ENCODE results near the gene MTFR1L. TPM values are rescaled to one million over a fixed set of nuclear protein-coding genes. Genes with fewer than 3 reads are reported as not detected.

Gene MTFR1L
- total and polyA plus RNA-seq, 3 donors from 2014 or later = 148 to 253 (median 166) TPM

- 54 to 64% methylated on average over 5 of the region's 5 CpGs for WGBS, 2 donors
Measured at GRCh38 chr1:25831569-25832196, 11.9 kb downstream of the MTFR1L start.

GRCh38 chr1:25832336-25833037, 12.7 kb downstream of the MTFR1L start:
- Histone ChIP-seq H3K27ac (no peak overlapping the region), H3K27me3 (no peaks in the 10 kb centered on the region), H3K9me3 (no peaks in the 10 kb centered on the region), H3K4me1 (peaks cover 27% of the 10 kb centered on the region), H3K4me3 (no peak overlapping the region), H3K36me3 (ENCODE audit: low read depth, missing control alignments) (no peaks in the 10 kb centered on the region)
- 69 to 90% methylated on average over 6 of the region's 6 CpGs for WGBS, 2 donors
- DNase-seq = no peak
- TF ChIP-seq CTCF (IDR thresholded peaks at IDR 0.05) (no peak), POLR2A (IDR thresholded peaks at IDR 0.05) (no peak)
- intact Hi-C loops (cut with DNase I; ENCODE audit: low total_unique reads) = no loop called here

More at GRCh38 chr1:25831569-25832196, 11.9 kb downstream of the MTFR1L start:
- DNase-seq = no peak
- H3K36me3 ChIP-seq (ENCODE audit: low read depth, missing control alignments) = no peaks in the 10 kb centered on the region
- TF ChIP-seq CTCF (IDR thresholded peaks at IDR 0.05) (no peak), POLR2A (IDR thresholded peaks at IDR 0.05) (no peak)
- no peak overlapping the region for H3K27ac ChIP-seq
- H3K4me3 ChIP-seq = no peak overlapping the region
- H3K9me3 ChIP-seq = no peaks in the 10 kb centered on the region
- no peaks in the 10 kb centered on the region for H3K27me3 ChIP-seq
- intact Hi-C loops (cut with DNase I; ENCODE audit: low total_unique reads) = no loop called here
- H3K4me1 ChIP-seq = peaks cover 19% of the 10 kb centered on the region

- intact Hi-C loops (cut with DNase I; ENCODE audit: low total_unique reads) = no loop called here
- Histone ChIP-seq H3K9me3 (no peaks in the 10 kb centered on the region), H3K4me1 (peaks cover 29% of the 10 kb centered on the region), H3K27ac (no peak overlapping the region), H3K4me3 (no peak overlapping the region), H3K36me3 (ENCODE audit: low read depth, missing control alignments) (no peaks in the 10 kb centered on the region), H3K27me3 (no peaks in the 10 kb centered on the region)
- WGBS, 2 donors = 96% methylated on average over 5 of the region's 5 CpGs
- TF ChIP-seq POLR2A (IDR thresholded peaks at IDR 0.05) (no peak), CTCF (IDR thresholded peaks at IDR 0.05) (no peak)
- no peak for DNase-seq
Measured at GRCh38 chr1:25833158-25833557, 13.4 kb downstream of the MTFR1L start.

GRCh38 chr1:25834894-25835293, 15.1 kb downstream of the MTFR1L start:
- WGBS, 2 donors = 42 to 55% methylated on average over 3 of the region's 3 CpGs
- H3K4me3 ChIP-seq = no peak overlapping the region
- TF ChIP-seq POLR2A (IDR thresholded peaks at IDR 0.05) (no peak), CTCF (IDR thresholded peaks at IDR 0.05) (no peak)
- intact Hi-C loops (cut with DNase I; ENCODE audit: low total_unique reads) = no loop called here
- no peaks in the 10 kb centered on the region for H3K9me3 ChIP-seq
- peaks cover 29% of the 10 kb centered on the region for H3K4me1 ChIP-seq
- DNase-seq = peak; percentile 71
- H3K27me3 ChIP-seq = no peaks in the 10 kb centered on the region
- no peaks in the 10 kb centered on the region for H3K36me3 ChIP-seq (ENCODE audit: low read depth, missing control alignments)
- peak overlapping the region in 1 of 2 donors; percentile 12 for H3K27ac ChIP-seq
